HG03342 (cell line): ENCODE measurements around the gene GRIA4.
"Not testable (repeated sequence)": the region's sequence is repeated elsewhere in the genome, so short reads cannot be mapped to it uniquely, and the experiment has no call there.

ENCODE experiments used
- ATAC-seq: cut with Tn5 transposase; IDR thresholded peaks from one replicate; pipeline ENCODE4 v1.9.1; 2021; ENCODE audit warnings: mild to moderate bottlenecking, moderate library complexity; ENCODE audit not compliant: unreplicated experiment

Gene GRIA4

GRCh38 chr11:105856954-105857353 is 247.1 kb downstream of the GRIA4 start:
- no peak for ATAC-seq

GRCh38 chr11:105857728-105858127 is 247.9 kb downstream of the GRIA4 start:
- no peak for ATAC-seq

DNA sequence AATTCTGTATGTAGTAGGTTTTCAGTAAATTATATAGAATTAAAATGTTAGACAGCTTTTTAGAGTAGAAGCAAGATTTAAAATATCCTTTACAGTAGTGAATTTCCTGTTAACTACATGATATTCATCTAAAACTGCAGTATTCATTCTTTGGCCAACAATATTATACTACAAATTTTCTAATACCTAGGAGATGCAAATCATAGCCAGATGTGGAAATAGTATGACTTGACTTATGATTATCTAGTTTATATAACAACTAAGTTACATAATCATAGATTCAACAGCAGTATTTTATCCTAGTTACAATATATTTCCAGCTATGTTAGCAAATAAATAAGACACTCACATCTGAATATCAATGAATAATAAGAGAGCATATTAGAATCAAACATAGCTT is 249.0 kb downstream of the GRIA4 start:
- ATAC-seq = no peak

GRCh38 chr11:105860105-105860504 is 250.2 kb downstream of the GRIA4 start:
- no peak for ATAC-seq

DNA sequence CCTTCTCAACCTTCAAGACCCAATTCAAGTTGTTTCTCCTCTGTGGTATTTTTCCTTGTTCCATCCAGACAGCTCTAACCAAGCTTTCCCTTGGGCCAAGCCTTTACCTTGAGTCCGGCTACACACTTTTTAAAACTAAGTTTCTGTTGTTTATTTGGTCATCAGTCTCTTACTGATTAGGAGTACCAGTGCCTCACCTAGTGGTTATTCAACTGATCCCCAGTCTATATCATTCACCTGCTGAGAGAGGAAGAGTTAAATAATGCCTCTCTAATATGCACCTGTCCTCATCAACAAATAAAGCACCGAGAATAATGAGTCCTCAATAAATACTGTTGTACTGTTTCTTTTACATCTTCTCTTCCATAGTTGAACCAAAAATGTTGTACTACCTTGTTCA is 251.4 kb downstream of the GRIA4 start:
- no peak for ATAC-seq

GRCh38 chr11:105862736-105863367 is 253.0 kb downstream of the GRIA4 start:
- ATAC-seq = peak; percentile 78

GRCh38 chr11:105863523-105863922 is 253.7 kb downstream of the GRIA4 start:
- ATAC-seq = no peak

- ATAC-seq = no peak
Observed at GRCh38 chr11:105867742-105868141, 257.9 kb downstream of the GRIA4 start.

DNA sequence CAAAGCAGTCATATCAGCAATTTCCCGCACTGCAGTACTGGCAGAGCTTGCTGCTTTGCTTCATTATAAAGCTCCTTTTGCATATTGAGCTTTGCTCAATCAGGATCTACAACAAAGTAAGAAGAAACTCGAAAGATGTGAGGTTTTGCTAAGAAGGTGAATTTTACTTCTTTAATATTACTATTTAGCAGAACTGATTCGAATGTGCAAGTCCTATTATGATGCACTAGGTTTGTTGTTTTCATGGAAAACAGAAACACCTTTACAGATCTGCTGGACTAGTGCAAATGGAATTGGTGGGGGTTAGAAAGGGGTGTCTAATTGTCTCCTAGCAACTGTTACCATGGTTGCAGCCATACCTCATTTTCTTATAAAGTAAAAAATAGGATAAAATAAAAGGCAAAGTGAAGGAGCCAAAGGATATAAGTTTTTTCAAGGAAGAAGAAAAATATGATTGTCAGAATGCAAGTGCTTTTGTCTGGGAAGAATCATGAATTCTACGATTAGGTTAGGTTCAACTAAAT is 259.0 kb downstream of the GRIA4 start:
- ATAC-seq = no peak

- no peak for ATAC-seq
Observed at GRCh38 chr11:105870516-105871113, 260.7 kb downstream of the GRIA4 start.

- ATAC-seq = no peak
Observed at GRCh38 chr11:105878510-105878909, 268.6 kb downstream of the GRIA4 start.

- ATAC-seq = not testable (repeated sequence)
Observed at GRCh38 chr11:105878927-105879326, 269.1 kb downstream of the GRIA4 start.

GRCh38 chr11:105881027-105881426 is 271.2 kb downstream of the GRIA4 start:
- ATAC-seq = no peak

GRCh38 chr11:105884436-105884835 is 274.6 kb downstream of the GRIA4 start:
- no peak for ATAC-seq

DNA sequence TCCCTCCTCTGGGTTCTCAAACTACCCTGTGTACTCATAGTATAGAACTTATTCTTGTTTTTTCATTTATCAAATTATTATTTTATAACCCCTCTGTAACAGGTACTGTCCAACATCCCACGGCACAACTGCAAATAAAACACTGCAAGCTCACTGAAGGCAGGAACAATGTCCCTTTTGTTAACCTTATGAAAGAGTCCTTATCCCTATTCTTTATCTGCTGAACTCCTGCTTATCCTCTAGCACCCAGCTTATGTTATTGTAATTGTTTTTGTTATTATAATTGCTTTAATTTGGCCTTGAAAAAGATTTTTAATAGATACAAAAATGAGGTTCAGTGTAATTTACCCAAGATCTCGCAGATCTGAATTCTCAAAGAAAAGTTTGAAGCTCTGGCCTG is 281.8 kb downstream of the GRIA4 start:
- ATAC-seq = no peak

DNA sequence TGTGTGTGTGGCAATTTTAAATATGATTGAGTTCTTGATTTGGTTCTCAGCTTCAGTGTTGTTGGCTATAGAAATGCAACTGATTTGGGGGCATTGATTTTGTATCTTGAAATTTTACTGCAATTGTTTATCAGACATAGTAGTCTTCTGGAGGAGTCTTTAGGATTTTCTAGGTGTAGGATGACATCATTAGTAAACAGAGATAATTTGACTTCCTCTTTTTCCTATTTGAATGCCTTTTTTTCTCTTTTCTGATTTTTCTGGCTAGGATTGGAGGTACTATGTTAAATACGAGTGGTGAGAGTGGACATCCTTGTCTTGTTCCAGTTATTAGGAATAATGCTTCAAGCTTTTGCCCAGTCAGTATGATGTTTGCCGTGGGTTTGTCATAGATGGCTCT is 287.3 kb downstream of the GRIA4 start:
- ATAC-seq = no peak

- no peak for ATAC-seq
Observed at GRCh38 chr11:105899772-105900171, 289.9 kb downstream of the GRIA4 start.

- no peak for ATAC-seq
Observed at GRCh38 chr11:105900515-105901035, 290.7 kb downstream of the GRIA4 start.

GRCh38 chr11:105903113-105903512 is 293.2 kb downstream of the GRIA4 start:
- ATAC-seq = no peak

DNA sequence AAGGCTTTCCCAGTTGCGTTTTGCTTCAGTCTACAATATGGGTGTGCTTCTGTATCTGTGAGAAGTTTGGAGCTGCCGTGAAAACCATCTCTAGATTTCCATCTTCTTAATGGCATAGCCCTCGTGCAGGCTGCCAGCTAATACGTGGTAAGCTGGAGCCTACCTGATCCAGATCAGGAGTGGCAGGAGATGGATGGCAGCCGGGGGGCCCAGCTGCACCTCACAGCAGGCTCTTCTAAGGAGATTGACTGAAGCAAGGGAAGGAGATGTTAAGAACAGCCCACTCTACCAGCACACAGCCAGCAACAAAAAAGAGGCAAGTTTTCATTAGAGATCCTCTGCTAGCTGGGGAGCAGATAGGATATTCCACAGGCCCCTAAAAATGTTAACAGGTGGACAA is 296.6 kb downstream of the GRIA4 start:
- ATAC-seq = no peak

GRCh38 chr11:105907319-105907718 is 297.4 kb downstream of the GRIA4 start:
- no peak for ATAC-seq

GRCh38 chr11:105910095-105910715 is 300.3 kb downstream of the GRIA4 start:
- no peak for ATAC-seq
